Measurements from ENCODE around the gene CTNNA2.
A peak's percentile ranks its signal among the peaks of the same experiment; 100 is the strongest.
"Not testable (repeated sequence)": the region's sequence is repeated elsewhere in the genome, so short reads cannot be mapped to it uniquely, and the experiment has no call there.

Gene CTNNA2

DNA sequence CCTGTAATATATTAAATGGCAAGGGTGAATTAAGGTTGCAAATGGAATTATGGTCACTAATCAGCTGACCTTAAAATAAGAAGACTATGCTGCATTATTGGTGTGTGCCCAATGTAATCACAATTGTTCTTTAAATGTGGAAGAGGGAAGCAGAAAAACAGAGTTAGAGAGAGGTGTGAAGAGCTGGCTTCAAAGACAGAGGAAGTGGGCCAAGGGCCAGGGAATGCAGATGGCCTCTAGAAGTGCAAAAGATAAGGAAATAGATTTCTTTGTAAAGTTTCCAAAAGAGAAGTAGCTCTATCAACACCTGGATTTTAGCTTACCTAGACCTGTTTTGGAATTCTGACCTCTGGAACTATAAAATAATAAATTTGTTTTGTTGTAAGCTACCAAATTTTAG is 515.7 kb downstream of the CTNNA2 start:
- DNase-seq (ENCODE audit: low read depth in 2 of 2): no peak

- DNase-seq (ENCODE audit: low read depth in 2 of 2): no peak
Measured at GRCh38 chr2:80030135-80030534, 517.3 kb downstream of the CTNNA2 start.

- DNase-seq (ENCODE audit: low read depth in 2 of 2): not testable (repeated sequence)
Measured at GRCh38 chr2:80032684-80033083, 519.8 kb downstream of the CTNNA2 start.

- no peak for DNase-seq (ENCODE audit: low read depth in 2 of 2)
Measured at GRCh38 chr2:80035749-80036285, 523.0 kb downstream of the CTNNA2 start.

- DNase-seq (ENCODE audit: low read depth in 2 of 2): no peak
Measured at GRCh38 chr2:80037310-80037709, 524.5 kb downstream of the CTNNA2 start.

GRCh38 chr2:80040226-80040625 is 527.4 kb downstream of the CTNNA2 start:
- DNase-seq (ENCODE audit: low read depth in 2 of 2): no peak

DNA sequence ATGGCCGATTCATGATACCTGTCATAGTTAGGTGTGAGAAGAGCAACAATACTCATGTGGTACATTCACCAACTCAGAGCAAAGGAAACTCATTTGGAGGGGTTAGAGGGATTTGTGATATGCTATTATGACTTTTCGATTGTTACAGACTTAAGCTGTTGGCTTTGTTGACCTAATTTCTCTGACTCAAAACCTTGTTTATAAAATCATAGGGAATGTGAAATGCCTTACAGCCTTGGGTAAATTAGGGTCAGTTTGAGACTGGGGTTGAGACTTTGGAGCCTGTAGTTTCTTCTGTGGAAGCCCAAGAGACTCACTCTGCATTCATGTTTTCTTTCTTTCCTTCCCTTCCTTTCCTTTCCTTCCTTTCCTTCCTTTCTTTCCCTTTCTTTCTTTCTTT is 529.8 kb downstream of the CTNNA2 start:
- DNase-seq (ENCODE audit: low read depth in 2 of 2): no peak

- no peak for DNase-seq (ENCODE audit: low read depth in 2 of 2)
Measured at GRCh38 chr2:80048296-80048695, 535.4 kb downstream of the CTNNA2 start.

- DNase-seq (ENCODE audit: low read depth in 2 of 2): no peak
Measured at GRCh38 chr2:80050246-80050645, 537.4 kb downstream of the CTNNA2 start.

DNA sequence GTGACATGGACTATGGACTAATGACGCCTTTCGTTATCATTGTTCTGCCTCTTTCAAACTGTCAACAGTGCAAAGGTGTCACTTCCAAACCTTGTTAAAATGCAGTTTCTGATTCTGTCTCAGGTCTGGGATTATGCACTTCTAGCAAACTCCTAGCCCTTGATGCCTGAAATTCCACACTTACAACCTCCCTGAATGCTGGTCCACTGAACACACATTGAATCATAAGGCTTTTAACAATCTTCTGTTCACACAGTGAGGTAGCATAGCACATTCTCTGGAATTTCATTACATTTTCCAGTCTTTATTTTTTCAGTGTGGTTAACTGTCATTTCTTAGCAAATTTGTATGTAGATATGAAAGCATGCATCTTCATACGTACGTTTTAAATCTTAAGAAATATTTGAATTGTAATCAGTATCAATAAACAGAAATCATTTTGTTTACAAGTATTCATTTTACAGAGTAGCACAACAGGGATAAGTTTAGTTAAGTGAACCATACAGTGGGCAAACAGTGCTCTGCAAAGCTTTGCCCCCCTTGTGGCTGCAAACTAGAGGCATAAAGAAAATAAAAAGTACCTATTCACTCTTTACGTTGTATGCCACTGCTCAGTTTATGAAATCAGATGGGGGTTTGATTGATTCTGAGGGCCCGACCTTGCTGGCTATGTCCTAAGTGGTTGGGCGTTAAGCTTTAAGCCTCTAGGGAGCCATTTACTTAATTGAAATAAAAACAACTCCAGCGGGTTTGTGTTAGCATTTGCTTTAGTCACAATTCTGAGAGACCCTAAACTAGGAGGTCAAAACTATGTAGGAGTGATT is 540.9 kb downstream of the CTNNA2 start:
- DNase-seq (ENCODE audit: low read depth in 2 of 2): no peak

- DNase-seq (ENCODE audit: low read depth in 2 of 2): no peak
Measured at GRCh38 chr2:80054346-80054675, 541.5 kb downstream of the CTNNA2 start.

DNA sequence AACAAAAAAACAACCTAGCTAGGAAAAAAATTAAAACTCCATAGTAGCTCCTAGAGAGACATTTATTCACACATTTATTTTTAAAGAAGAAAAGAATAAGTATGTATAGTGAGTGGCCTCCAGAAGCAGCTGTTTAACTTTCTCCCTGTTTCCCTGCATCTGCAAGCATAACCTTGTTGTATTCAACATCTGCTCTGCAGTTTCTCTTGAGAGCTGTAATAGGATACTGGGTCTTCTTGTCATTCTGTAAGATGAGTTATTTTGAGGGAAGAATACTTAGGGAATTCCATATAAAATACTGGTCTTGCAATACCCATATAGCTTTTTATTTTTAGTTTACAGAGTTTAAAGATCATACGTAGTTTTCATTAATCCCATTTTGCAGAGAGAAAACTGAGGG is 545.1 kb downstream of the CTNNA2 start:
- DNase-seq (ENCODE audit: low read depth in 2 of 2): no peak

- DNase-seq (ENCODE audit: low read depth in 2 of 2): no peak
Measured at GRCh38 chr2:80058562-80058961, 545.7 kb downstream of the CTNNA2 start.

- DNase-seq (ENCODE audit: low read depth in 2 of 2): no peak
Measured at GRCh38 chr2:80059447-80059846, 546.6 kb downstream of the CTNNA2 start.

GRCh38 chr2:80061881-80062280 is 549.0 kb downstream of the CTNNA2 start:
- no peak for DNase-seq (ENCODE audit: low read depth in 2 of 2)

GRCh38 chr2:80062298-80062697 is 549.4 kb downstream of the CTNNA2 start:
- no peak for DNase-seq (ENCODE audit: low read depth in 2 of 2)

- no peak for DNase-seq (ENCODE audit: low read depth in 2 of 2)
Measured at GRCh38 chr2:80068038-80068731, 555.3 kb downstream of the CTNNA2 start.

DNA sequence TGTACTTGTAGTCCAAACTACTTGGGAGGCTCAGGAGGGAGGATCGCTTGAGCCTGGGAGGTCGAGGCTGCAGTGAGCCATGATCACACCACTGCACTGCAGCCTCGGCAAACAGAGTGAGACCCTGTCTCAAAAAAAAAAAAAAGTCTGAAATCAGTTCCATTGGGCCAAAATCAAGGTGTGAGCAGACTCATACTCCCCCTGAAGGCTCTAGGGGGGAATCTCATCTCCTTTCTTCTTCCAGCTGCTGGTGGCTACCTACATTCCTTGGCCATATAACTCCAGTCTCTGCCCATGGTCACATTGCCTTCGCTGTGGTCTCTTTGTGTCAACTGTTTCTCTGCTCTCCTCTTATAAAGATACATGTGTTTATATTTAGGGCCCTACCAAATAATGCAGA is 557.7 kb downstream of the CTNNA2 start:
- no peak for DNase-seq (ENCODE audit: low read depth in 2 of 2)

GRCh38 chr2:80071941-80072340 is 559.1 kb downstream of the CTNNA2 start:
- DNase-seq (ENCODE audit: low read depth in 2 of 2): no peak

GRCh38 chr2:80073134-80073561 is 560.3 kb downstream of the CTNNA2 start:
- peak in 1 of 2 donors; percentile 0 for DNase-seq (ENCODE audit: low read depth in 2 of 2)

DNA sequence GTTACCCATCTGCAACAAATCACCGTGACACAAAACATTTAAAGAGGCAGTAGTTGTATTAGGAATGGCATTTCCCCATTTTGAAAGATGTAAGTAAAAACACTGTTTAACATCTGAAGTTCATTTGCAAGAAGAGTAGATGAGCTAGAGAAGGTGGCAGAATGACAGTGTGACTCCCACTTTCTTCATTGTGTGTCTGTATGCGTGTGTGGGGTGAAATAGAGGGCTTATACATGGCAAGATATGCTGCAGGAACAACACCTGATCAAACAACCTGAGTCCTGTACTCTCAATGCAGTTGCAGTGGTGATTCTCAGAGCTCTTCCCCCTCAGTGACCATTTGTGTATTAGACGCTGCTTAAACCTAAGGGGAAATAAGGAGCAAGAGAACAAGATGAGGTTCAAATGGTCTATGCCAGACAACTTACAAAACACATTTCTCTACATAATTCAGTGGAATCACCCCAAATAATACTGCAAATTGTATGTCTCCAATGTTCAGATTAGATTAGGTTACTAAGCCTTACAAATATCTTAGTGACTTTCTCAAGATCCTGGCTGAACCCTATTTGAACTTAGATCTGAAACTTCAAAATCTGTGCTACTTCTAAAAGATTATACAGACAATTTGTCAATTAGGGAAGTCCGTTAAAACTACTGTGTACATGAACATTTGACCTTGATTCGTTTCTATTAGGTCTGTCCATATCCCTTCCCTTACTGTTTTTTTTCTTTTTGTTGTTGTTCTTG is 561.6 kb downstream of the CTNNA2 start:
- no peak for DNase-seq (ENCODE audit: low read depth in 2 of 2)

- no peak for DNase-seq (ENCODE audit: low read depth in 2 of 2)
Measured at GRCh38 chr2:80075719-80076118, 562.9 kb downstream of the CTNNA2 start.

All from stimulated activated CD4-positive, alpha-beta T cell treated with anti-CD3 and anti-CD28 coated beads, Interleukin-4, amount 100 ng/mL, for 48 hours (primary cell).